H54 (cell line): Measurements from ENCODE around the gene FAM133A.
A peak's percentile ranks its signal among the peaks of the same experiment; 100 is the strongest.

Experiments
- DNase-seq: peaks from one replicate; pipeline ENCODE4 v3.0.0; 2011; ENCODE audit warnings: low spot score, mixed read lengths; ENCODE audit not compliant: insufficient read length
- FAIRE-seq: peaks from 3 replicates; lab custom pipeline; 2011; peaks lifted over from hg19 to GRCh38; lab: Jason Lieb, UNC
- POLR2A ChIP-seq: IDR thresholded peaks from 2 replicates; pipeline ENCODE4 v1.6.1; 2011; ENCODE audit warnings: low read depth, mild to moderate bottlenecking, low read length

The FAM133A gene

GRCh38 chrX:93673869-93674271 lies at the start of gene FAM133A:
FAM133A (plus strand) TSS chrX:93674206; CDS start chrX:93709420, 35,214 bp downstream.
- FAIRE-seq, result no peak
- TF ChIP-seq POLR2A, result no peak
- no peak for DNase-seq

GRCh38 chrX:93637591-93637990 lies 36.4 kb upstream of the FAM133A start:
- FAIRE-seq (no peak), DNase-seq (no peak)
- no peak for TF ChIP-seq POLR2A

GRCh38 chrX:93649381-93649780 lies 24.6 kb upstream of the FAM133A start:
- TF ChIP-seq POLR2A, result no peak
- FAIRE-seq (no peak), DNase-seq (no peak)

GRCh38 chrX:93660575-93660974 lies 13.4 kb upstream of the FAM133A start:
- TF ChIP-seq POLR2A, result no peak

GRCh38 chrX:93673056-93673868 lies 744 bp upstream of the FAM133A start, which contains the start of gene NAP1L3:
NAP1L3 (minus strand) TSS chrX:93673578; CDS start chrX:93673304, 274 bp downstream.
- peak; percentile 30 for DNase-seq

More at GRCh38 chrX:93660575-93660974, 13.4 kb upstream of the FAM133A start:
- FAIRE-seq (no peak), DNase-seq (no peak)

GRCh38 chrX:93695981-93696380 lies 22.0 kb downstream of the FAM133A start:
- FAIRE-seq, result no peak

More at GRCh38 chrX:93673056-93673868, 744 bp upstream of the FAM133A start, which contains the start of gene NAP1L3:
- FAIRE-seq, result no peak
- no peak; the same call in 1 of the 2 replicates for TF ChIP-seq POLR2A

GRCh38 chrX:93703701-93704100 lies 29.7 kb downstream of the FAM133A start:
- FAIRE-seq (no peak), DNase-seq (no peak)
- TF ChIP-seq POLR2A, result no peak

More at GRCh38 chrX:93695981-93696380, 22.0 kb downstream of the FAM133A start:
- DNase-seq, result no peak
- TF ChIP-seq POLR2A, result no peak

GRCh38 chrX:93711076-93711475 lies 37.1 kb downstream of the FAM133A start:
- no peak for TF ChIP-seq POLR2A
- DNase-seq, result no peak
- no peak for FAIRE-seq

GRCh38 chrX:93741811-93742210 lies 67.8 kb downstream of the FAM133A start:
- TF ChIP-seq POLR2A, result no peak
- DNase-seq, result no peak
- no peak for FAIRE-seq

- no peak for TF ChIP-seq POLR2A
- FAIRE-seq (no peak), DNase-seq (no peak)
Measured at GRCh38 chrX:93760163-93760562, 86.2 kb downstream of the FAM133A start.
